ENCODE data around the gene NMT2. TPM values are rescaled to one million over a fixed set of nuclear protein-coding genes. Genes with fewer than 3 reads are reported as not detected.

NMT2 gene
- 10 to 100 TPM in 2 of 4 donors, 1 to 10 TPM in 2; 9.2 to 19.2 (median 11.9) TPM for polyA plus RNA-seq
- long read RNA-seq, donor 1, partial matches to known transcripts = 0 of 3 reads
- long read RNA-seq, donor 1, other reads (novel, unspliced or antisense) = 0 of 3 reads
- long read RNA-seq, donor 2, partial matches to known transcripts = 0 of 1 reads
- long read RNA-seq, donor 2, other reads (novel, unspliced or antisense) = 0 of 1 reads
- long read RNA-seq, donor 3 = 0 reads
- long read RNA-seq, donor 4 = 0 reads
- long read RNA-seq, donor 5 = 0 reads
- long read RNA-seq, donor 6, partial matches to known transcripts = 0 of 2 reads
- long read RNA-seq, donor 6, other reads (novel, unspliced or antisense) = 0 of 2 reads
- long read RNA-seq, donor 7 = 0 reads
- long read RNA-seq, donor 8 = 0 reads
- long read RNA-seq, donor 9 = 0 reads
- long read RNA-seq, donor 10 = 0 reads

GRCh38 chr10:15168291-15168785 is at the start of gene NMT2:
TSS of gene NMT2 (minus strand) at chr10:15168693. CDS start at chr10:15168612, 81 bp downstream.
- Histone ChIP-seq H3K4me1 (ENCODE audit: control insufficient read depth in 3 of 3, insufficient read depth in 2 of 3, low read depth in 1 of 3, low read length in 2 of 3) (peaks cover 0 to 9% (median 5%) of the 10 kb centered on the region in 3 donors), H3K27me3 (ENCODE audit: control insufficient read depth in 3 of 3, insufficient read depth in 3 of 3, low read length in 3 of 3) (no peaks in the 10 kb centered on the region), H3K27ac (ENCODE audit: low read depth in 1 of 3, low read length in 2 of 3) (peak within 1 kb of the TSS; percentile 82 to 99 (median 93)), H3K4me3 (ENCODE audit: low read depth in 1 of 3, low read length in 3 of 3) (peak within 1 kb of the TSS; percentile 62 to 99 (median 89)), H3K36me3 (ENCODE audit: control insufficient read depth in 3 of 3, insufficient read depth in 2 of 3, low read depth in 1 of 3, low read length in 3 of 3) (no peaks in the 10 kb centered on the region), H3K9me3 (ENCODE audit: control insufficient read depth in 2 of 2, insufficient read depth in 1 of 2, low read depth in 1 of 2, low read length in 1 of 2) (no peaks in the 10 kb centered on the region)
- WGBS, 3 donors = 0 to 1% (median 0%) methylated on average over 27 to 70 of the region's 70 CpGs
- FAIRE-seq (no peak), DNase-seq (peak; percentile 85 to 95)

- H3K9me3 ChIP-seq (ENCODE audit: control insufficient read depth in 2 of 2, insufficient read depth in 1 of 2, low read depth in 1 of 2, low read length in 1 of 2) = no peaks in the 10 kb centered on the region
- peaks cover 0 to 44% (median 4%) of the 10 kb centered on the region in 3 donors for H3K36me3 ChIP-seq (ENCODE audit: control insufficient read depth in 3 of 3, insufficient read depth in 2 of 3, low read depth in 1 of 3, low read length in 3 of 3)
- 80 to 95% (median 89%) methylated on average over 6 of the region's 6 CpGs for WGBS, 3 donors
Observed at GRCh38 chr10:15216700-15217099, 48.2 kb upstream of the NMT2 start.

GRCh38 chr10:15214237-15214636 is 45.7 kb upstream of the NMT2 start:
- Histone ChIP-seq H3K4me1 (ENCODE audit: control insufficient read depth in 3 of 3, insufficient read depth in 2 of 3, low read depth in 1 of 3, low read length in 2 of 3) (no peaks in the 10 kb centered on the region), H3K27me3 (ENCODE audit: control insufficient read depth in 3 of 3, insufficient read depth in 3 of 3, low read length in 3 of 3) (no peaks in the 10 kb centered on the region), H3K36me3 (ENCODE audit: control insufficient read depth in 3 of 3, insufficient read depth in 2 of 3, low read depth in 1 of 3, low read length in 3 of 3) (peaks cover 0 to 47% (median 2%) of the 10 kb centered on the region in 3 donors), H3K4me3 (ENCODE audit: low read depth in 1 of 3, low read length in 3 of 3) (no peak overlapping the region), H3K27ac (ENCODE audit: low read depth in 1 of 3, low read length in 2 of 3) (no peak overlapping the region), H3K9me3 (ENCODE audit: control insufficient read depth in 2 of 2, insufficient read depth in 1 of 2, low read depth in 1 of 2, low read length in 1 of 2) (no peaks in the 10 kb centered on the region)
- WGBS, 3 donors = 93 to 97% (median 95%) methylated on average over 17 of the region's 17 CpGs
- no peak for DNase-seq
- FAIRE-seq = no peak

More at GRCh38 chr10:15216700-15217099, 48.2 kb upstream of the NMT2 start:
- H3K27me3 ChIP-seq (ENCODE audit: control insufficient read depth in 3 of 3, insufficient read depth in 3 of 3, low read length in 3 of 3) = no peaks in the 10 kb centered on the region
- no peak for FAIRE-seq
- H3K4me1 ChIP-seq (ENCODE audit: control insufficient read depth in 3 of 3, insufficient read depth in 2 of 3, low read depth in 1 of 3, low read length in 2 of 3) = no peaks in the 10 kb centered on the region
- no peak overlapping the region for H3K27ac ChIP-seq (ENCODE audit: low read depth in 1 of 3, low read length in 2 of 3)
- H3K4me3 ChIP-seq (ENCODE audit: low read depth in 1 of 3, low read length in 3 of 3) = no peak overlapping the region
- DNase-seq = no peak

GRCh38 chr10:15213461-15213861 is 45.0 kb upstream of the NMT2 start:
- 93 to 98% (median 97%) methylated on average over 18 of the region's 18 CpGs for WGBS, 3 donors
- no peaks in the 10 kb centered on the region for H3K9me3 ChIP-seq (ENCODE audit: control insufficient read depth in 2 of 2, insufficient read depth in 1 of 2, low read depth in 1 of 2, low read length in 1 of 2)
- H3K4me1 ChIP-seq (ENCODE audit: control insufficient read depth in 3 of 3, insufficient read depth in 2 of 3, low read depth in 1 of 3, low read length in 2 of 3) = no peaks in the 10 kb centered on the region
- H3K36me3 ChIP-seq (ENCODE audit: control insufficient read depth in 3 of 3, insufficient read depth in 2 of 3, low read depth in 1 of 3, low read length in 3 of 3) = peaks cover 0 to 40% (median 2%) of the 10 kb centered on the region in 3 donors
- no peaks in the 10 kb centered on the region for H3K27me3 ChIP-seq (ENCODE audit: control insufficient read depth in 3 of 3, insufficient read depth in 3 of 3, low read length in 3 of 3)
- DNase-seq (no peak), FAIRE-seq (no peak)
- no peak overlapping the region for H3K27ac ChIP-seq (ENCODE audit: low read depth in 1 of 3, low read length in 2 of 3)
- H3K4me3 ChIP-seq (ENCODE audit: low read depth in 1 of 3, low read length in 3 of 3) = no peak overlapping the region

- DNase-seq (no peak), FAIRE-seq (no peak)
- H3K4me1 ChIP-seq (ENCODE audit: control insufficient read depth in 3 of 3, insufficient read depth in 2 of 3, low read depth in 1 of 3, low read length in 2 of 3) = no peaks in the 10 kb centered on the region
- H3K4me3 ChIP-seq (ENCODE audit: low read depth in 1 of 3, low read length in 3 of 3) = no peak overlapping the region
- WGBS, 3 donors = 87 to 96% (median 92%) methylated on average over 6 of the region's 6 CpGs
- H3K9me3 ChIP-seq (ENCODE audit: control insufficient read depth in 2 of 2, insufficient read depth in 1 of 2, low read depth in 1 of 2, low read length in 1 of 2) = no peaks in the 10 kb centered on the region
- H3K27ac ChIP-seq (ENCODE audit: low read depth in 1 of 3, low read length in 2 of 3) = no peak overlapping the region
- peaks cover 0 to 41% (median 2%) of the 10 kb centered on the region in 3 donors for H3K36me3 ChIP-seq (ENCODE audit: control insufficient read depth in 3 of 3, insufficient read depth in 2 of 3, low read depth in 1 of 3, low read length in 3 of 3)
- H3K27me3 ChIP-seq (ENCODE audit: control insufficient read depth in 3 of 3, insufficient read depth in 3 of 3, low read length in 3 of 3) = no peaks in the 10 kb centered on the region
Observed at GRCh38 chr10:15211464-15211979, 43.0 kb upstream of the NMT2 start.

- 82 to 90% (median 87%) methylated on average over 8 of the region's 8 CpGs for WGBS, 3 donors
- no peak for FAIRE-seq
- H3K27me3 ChIP-seq (ENCODE audit: control insufficient read depth in 3 of 3, insufficient read depth in 3 of 3, low read length in 3 of 3) = no peaks in the 10 kb centered on the region
- no peaks in the 10 kb centered on the region for H3K9me3 ChIP-seq (ENCODE audit: control insufficient read depth in 2 of 2, insufficient read depth in 1 of 2, low read depth in 1 of 2, low read length in 1 of 2)
- peaks cover 0 to 37% (median 2%) of the 10 kb centered on the region in 3 donors for H3K36me3 ChIP-seq (ENCODE audit: control insufficient read depth in 3 of 3, insufficient read depth in 2 of 3, low read depth in 1 of 3, low read length in 3 of 3)
- H3K27ac ChIP-seq (ENCODE audit: low read depth in 1 of 3, low read length in 2 of 3) = no peak overlapping the region
- DNase-seq = no peak
- no peaks in the 10 kb centered on the region for H3K4me1 ChIP-seq (ENCODE audit: control insufficient read depth in 3 of 3, insufficient read depth in 2 of 3, low read depth in 1 of 3, low read length in 2 of 3)
- H3K4me3 ChIP-seq (ENCODE audit: low read depth in 1 of 3, low read length in 3 of 3) = no peak overlapping the region
Observed at GRCh38 chr10:15210521-15210920, 42.0 kb upstream of the NMT2 start.

- no peaks in the 10 kb centered on the region for H3K9me3 ChIP-seq (ENCODE audit: control insufficient read depth in 2 of 2, insufficient read depth in 1 of 2, low read depth in 1 of 2, low read length in 1 of 2)
- DNase-seq = peak; percentile 76 to 85
- FAIRE-seq = no peak
- peaks cover 0 to 37% (median 2%) of the 10 kb centered on the region in 3 donors for H3K36me3 ChIP-seq (ENCODE audit: control insufficient read depth in 3 of 3, insufficient read depth in 2 of 3, low read depth in 1 of 3, low read length in 3 of 3)
- no peaks in the 10 kb centered on the region for H3K27me3 ChIP-seq (ENCODE audit: control insufficient read depth in 3 of 3, insufficient read depth in 3 of 3, low read length in 3 of 3)
- no peak overlapping the region for H3K4me3 ChIP-seq (ENCODE audit: low read depth in 1 of 3, low read length in 3 of 3)
- no peak overlapping the region for H3K27ac ChIP-seq (ENCODE audit: low read depth in 1 of 3, low read length in 2 of 3)
- no peaks in the 10 kb centered on the region for H3K4me1 ChIP-seq (ENCODE audit: control insufficient read depth in 3 of 3, insufficient read depth in 2 of 3, low read depth in 1 of 3, low read length in 2 of 3)
- WGBS, 3 donors = 19 to 26% (median 22%) methylated on average over 14 of the region's 14 CpGs
Observed at GRCh38 chr10:15209827-15210509, 41.5 kb upstream of the NMT2 start.

GRCh38 chr10:15208221-15208620 is 39.7 kb upstream of the NMT2 start:
- Histone ChIP-seq H3K27me3 (ENCODE audit: control insufficient read depth in 3 of 3, insufficient read depth in 3 of 3, low read length in 3 of 3) (no peaks in the 10 kb centered on the region), H3K9me3 (ENCODE audit: control insufficient read depth in 2 of 2, insufficient read depth in 1 of 2, low read depth in 1 of 2, low read length in 1 of 2) (no peaks in the 10 kb centered on the region), H3K4me3 (ENCODE audit: low read depth in 1 of 3, low read length in 3 of 3) (no peak overlapping the region), H3K4me1 (ENCODE audit: control insufficient read depth in 3 of 3, insufficient read depth in 2 of 3, low read depth in 1 of 3, low read length in 2 of 3) (no peaks in the 10 kb centered on the region), H3K36me3 (ENCODE audit: control insufficient read depth in 3 of 3, insufficient read depth in 2 of 3, low read depth in 1 of 3, low read length in 3 of 3) (peaks cover 0 to 22% (median 0%) of the 10 kb centered on the region in 3 donors), H3K27ac (ENCODE audit: low read depth in 1 of 3, low read length in 2 of 3) (peak overlapping the region in 1 of 3 donors; percentile 68)
- WGBS, 3 donors = 80 to 95% (median 81%) methylated on average over 2 of the region's 2 CpGs
- FAIRE-seq (no peak), DNase-seq (no peak)

Measured in small intestine (tissue), 16 donors.